SH-SY5Y (cell line): ENCODE measurements around the gene XYLB.

Experiments
- GATA2 ChIP-seq: IDR thresholded peaks from 2 replicates; pipeline ENCODE4 v1.6.1; 2011; ENCODE audit warnings: mild to moderate bottlenecking, low read depth, low read length
- GATA3 ChIP-seq: IDR thresholded peaks from 2 replicates; pipeline ENCODE4 v1.6.1; 2011; ENCODE audit warnings: low read depth, mild to moderate bottlenecking, low read length, moderate library complexity

DNA sequence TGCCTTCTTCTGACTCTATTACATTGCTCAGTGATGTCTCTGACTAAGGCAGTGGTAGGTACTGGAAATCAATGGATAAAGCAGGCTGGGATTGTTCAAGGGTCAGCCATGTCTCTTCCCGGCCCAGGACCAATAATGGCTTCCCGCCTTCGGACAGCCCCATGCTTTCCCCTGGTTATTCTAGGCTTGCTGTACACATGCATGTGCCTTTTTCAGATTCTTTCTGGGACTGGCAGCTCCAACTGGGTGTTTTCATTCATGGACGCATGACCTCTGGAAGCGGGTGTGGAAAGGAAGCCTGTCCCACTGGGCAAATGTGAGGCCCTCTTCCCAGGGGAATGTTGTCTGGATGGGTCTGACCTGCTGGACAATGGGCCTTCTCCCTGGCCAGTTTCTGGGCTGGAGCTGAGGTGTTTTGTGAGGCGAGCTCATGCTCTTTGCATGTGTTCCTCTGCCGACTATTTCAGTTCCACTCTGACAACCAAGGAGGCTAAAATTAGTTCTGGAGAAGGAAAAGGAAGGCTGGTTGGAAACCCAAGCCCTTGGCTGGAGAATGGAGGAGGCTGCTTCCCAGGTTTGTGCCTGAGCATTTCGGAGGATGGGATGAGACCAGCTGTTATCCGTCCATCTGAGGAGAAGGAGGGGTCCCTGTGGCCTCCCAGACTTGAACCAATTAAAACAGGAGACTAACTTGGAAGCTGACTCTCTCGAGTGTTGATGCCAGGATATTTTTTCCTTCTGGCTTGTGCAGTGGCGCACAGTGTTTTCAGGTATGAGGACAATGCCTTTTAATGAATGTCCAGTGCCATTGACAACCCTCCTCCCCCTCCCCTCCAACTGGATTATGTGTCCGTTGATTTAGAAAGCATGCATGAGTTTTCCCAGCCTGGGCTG lies 114.0 kb downstream of the XYLB start:
- TF ChIP-seq GATA2 (no peak), GATA3 (no peak)
